GM21529 (cell line): ENCODE measurements around the gene FEZ2.
"Not testable (repeated sequence)": the region's sequence is repeated elsewhere in the genome, so short reads cannot be mapped to it uniquely, and the experiment has no call there.

ENCODE experiments used
- ATAC-seq: cut with Tn5 transposase; IDR thresholded peaks from one replicate; pipeline ENCODE4 v1.9.1; 2021; ENCODE audit not compliant: unreplicated experiment

Gene FEZ2

GRCh38 chr2:36597532-36598377 lies at the start of gene FEZ2:
FEZ2 (minus strand) TSS chr2:36598168; CDS start chr2:36598142, 26 bp downstream.
- peak; percentile 99 for ATAC-seq

GRCh38 chr2:36634981-36635597 lies 37.1 kb upstream of the FEZ2 start:
- no peak for ATAC-seq

DNA sequence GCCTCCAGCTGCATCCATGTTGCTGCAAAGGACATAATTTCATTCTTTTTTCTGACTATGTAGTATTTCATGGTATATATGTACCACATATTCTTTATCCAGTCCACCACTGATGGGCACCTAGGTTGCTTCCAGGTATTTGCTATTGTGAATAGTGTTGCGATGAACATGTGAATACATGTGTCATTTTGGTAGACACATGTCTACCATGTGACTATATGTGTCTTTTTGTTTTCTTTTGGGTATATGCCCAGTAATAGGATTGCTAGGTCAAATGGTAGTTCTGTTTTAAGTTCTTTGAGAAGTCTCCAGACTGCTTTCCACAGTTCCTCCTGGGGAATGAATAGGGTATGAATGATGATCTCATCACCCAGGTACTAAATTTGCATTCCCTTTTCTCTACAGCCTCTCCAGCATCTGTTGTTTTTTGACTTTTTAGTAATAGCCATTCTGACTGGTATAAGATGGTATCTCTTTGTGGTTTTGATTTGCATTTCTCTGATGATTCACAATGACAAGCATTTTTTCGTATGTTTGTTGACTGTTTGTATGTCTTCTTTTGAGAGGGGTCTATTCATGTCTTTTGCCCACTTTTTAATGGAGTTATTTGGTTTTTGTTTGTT lies 35.6 kb upstream of the FEZ2 start:
- no peak for ATAC-seq

DNA sequence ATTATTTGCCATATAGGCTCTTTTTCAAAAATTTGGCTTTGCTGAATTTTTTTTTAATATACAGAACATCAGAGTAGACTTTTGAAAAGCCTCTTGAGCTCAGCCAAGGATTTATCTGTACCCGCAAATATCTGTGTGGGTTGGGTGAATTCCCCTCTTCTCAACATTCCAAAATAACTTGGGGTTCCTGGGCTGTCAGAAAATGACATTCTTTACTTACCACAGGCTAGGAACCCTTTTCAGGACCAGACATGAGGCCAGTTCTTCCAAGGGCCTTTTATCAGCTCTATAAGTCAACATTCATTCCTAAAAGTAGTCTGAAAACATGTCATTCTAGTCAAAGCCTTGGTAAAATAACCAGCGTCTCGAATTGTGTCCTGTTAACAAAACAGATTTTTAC lies 28.8 kb upstream of the FEZ2 start:
- no peak for ATAC-seq

DNA sequence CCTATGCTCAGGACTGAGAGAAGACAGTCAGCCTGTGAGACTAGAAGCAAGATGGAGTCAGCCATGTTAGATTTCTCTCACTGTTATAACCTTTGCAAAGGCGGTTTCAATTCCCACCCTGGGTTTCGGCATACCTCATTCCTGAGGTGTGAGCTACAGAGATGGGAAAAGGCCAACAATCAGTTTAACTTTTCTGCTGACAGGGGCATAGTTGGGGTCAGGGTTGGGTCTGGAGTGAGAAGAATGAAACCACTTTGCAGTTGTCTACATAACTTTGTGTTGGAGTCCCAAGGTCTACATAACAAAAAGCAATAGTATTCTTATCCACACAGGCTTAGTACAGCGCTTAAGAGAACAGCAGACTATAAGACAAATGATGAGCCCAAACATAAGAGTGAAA lies 28.1 kb upstream of the FEZ2 start:
- no peak for ATAC-seq

- ATAC-seq, result no peak
Observed at GRCh38 chr2:36625304-36625703, 27.3 kb upstream of the FEZ2 start.

DNA sequence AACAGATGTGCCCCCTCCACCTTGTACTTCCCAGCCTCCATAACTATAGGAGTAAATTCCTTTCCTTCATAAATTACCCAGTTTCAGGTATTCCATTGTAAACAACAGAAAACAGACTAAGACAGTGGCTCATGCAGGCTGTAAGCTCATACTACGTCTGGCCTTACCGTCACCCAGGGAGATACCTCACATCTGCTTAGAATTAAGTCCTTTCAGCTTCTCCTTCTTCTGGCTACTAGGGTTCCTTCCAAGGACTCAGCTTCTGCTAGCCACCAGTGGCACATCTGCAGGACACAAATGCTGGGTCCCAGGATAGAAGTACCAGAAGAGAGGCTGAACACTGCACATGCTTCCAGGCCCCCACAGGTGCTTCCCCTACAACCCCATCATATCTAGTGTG lies 22.4 kb upstream of the FEZ2 start:
- ATAC-seq, result no peak

GRCh38 chr2:36618381-36618780 lies 20.4 kb upstream of the FEZ2 start:
- ATAC-seq, result peak; percentile 99

DNA sequence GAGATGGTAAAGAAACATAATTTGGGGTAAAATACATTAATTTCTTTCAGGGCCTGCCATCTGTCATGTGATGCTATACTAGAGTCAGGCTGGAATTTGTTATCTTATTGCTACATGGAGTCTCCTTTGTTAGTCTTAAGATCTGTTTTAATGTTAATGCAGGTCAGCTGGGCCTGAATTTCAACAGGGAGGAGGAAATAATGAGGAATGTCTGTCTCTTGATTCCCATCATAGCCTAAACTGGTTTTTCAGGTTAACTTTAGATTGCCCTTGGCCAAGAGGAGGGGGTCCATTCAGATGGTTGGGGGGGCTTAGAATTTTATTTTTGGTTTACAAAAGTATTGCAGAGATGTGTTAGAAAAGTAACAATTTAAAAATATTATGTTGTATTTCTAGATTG lies 19.0 kb upstream of the FEZ2 start:
- no peak for ATAC-seq

DNA sequence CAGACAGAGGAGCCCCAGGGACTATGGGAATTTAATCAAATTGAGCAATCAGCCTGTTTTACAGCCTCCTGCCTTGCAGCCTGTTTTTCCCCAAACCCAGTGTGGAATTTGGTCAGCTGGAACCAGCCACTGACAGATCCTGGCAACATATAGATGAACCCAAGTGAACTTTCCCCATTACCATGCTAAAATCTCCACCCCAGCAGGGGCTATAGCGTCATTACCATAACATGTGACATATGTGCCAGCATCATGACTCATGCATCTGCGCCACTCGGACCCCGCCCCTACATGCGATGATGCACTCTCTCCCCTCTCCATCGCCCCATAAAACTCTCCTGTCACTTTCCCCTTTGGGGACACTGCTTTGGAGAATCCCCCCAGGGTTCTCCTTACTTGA lies 17.3 kb upstream of the FEZ2 start:
- ATAC-seq, result no peak

GRCh38 chr2:36613801-36614200 lies 15.8 kb upstream of the FEZ2 start:
- no peak for ATAC-seq

DNA sequence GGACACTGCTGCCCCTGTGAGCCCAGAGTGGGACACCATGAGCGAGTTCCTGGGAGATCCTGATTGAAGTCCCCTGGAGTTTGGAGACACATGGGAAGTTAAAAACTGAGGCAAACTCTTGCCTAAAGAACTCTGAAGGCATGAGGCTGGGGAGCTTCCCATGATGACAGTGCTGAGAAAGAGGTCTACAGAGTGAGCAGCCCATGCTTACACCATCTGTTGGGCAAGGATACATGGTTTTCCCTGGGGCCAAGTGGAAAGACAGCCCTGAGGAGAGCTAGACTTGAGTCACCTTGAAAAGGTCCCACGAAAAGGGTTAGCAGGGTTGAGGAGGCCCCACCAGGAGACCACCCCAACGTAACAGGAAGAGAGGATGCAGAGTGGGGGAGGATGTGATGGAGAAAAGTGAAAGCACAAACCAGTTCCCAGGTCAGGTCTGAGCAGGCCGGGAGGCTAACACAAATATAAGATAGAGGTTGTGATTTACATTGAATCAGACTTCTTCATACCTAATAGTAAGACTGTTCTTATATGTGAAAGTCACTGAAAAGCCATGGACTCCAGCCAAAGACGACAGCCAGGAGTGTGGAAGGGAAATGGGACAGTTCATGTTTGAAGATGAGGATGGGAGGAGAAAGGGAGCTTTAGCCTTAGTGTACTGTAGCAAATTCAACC lies 13.5 kb upstream of the FEZ2 start:
- no peak for ATAC-seq

DNA sequence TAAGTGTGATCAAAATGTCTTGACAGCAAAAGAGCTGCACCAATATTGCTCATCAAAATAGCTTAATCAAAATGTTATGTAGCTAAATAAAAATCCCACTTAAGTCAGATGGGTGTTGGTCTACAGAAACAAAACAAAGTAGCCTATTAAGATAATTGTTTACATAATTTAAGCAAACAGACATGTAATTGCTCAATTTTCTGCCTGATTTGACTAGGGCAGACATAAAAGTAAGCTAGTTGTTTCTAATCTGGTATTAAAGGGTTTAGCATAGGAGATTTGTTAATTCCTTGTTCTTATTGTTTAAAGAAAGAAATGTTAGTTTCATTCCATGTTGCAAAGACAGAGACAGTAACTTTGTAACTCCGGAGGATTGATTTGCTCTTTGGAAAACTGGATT lies 11.5 kb upstream of the FEZ2 start:
- ATAC-seq, result no peak

DNA sequence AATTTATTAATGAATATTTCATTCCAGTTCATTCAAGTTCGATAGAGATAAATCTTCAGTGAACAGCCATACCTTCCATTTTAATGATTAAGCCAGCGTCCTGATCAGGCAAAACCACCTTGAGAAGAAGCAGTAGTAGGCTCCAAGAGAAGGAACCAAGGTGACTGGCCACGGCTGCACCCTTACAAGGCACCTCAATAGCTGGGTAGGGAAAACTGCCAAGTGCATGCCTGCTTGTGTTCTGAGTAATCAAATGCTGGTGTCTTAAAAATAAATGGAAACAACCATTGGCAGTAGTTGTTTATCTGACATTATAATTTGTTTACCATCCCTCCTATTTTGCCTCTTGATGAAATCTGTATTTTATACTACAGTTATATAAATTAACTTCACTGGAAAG lies 10.0 kb upstream of the FEZ2 start:
- no peak for ATAC-seq

GRCh38 chr2:36606925-36607324 lies 9.0 kb upstream of the FEZ2 start:
- ATAC-seq, result no peak

DNA sequence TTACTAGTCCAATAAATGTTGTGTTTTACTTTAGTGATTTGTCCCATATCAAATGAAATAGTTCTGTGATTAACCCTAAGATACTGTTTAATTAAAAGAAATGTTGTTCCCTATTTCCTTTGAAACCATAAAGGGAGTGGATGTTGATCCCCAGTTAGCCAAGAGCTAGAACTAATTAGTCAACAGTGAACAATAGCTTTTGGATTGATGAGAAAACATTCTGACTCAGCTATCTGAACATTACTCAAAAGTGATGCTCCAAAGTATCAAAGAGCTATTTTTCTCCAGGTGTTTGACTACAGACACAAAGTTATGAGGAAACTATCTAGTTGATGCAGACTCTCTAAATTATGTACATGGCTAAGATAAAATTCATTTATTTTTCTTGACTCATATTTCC lies 7.3 kb upstream of the FEZ2 start:
- no peak for ATAC-seq

- not testable (repeated sequence) for ATAC-seq
Observed at GRCh38 chr2:36603629-36604028, 5.7 kb upstream of the FEZ2 start.

DNA sequence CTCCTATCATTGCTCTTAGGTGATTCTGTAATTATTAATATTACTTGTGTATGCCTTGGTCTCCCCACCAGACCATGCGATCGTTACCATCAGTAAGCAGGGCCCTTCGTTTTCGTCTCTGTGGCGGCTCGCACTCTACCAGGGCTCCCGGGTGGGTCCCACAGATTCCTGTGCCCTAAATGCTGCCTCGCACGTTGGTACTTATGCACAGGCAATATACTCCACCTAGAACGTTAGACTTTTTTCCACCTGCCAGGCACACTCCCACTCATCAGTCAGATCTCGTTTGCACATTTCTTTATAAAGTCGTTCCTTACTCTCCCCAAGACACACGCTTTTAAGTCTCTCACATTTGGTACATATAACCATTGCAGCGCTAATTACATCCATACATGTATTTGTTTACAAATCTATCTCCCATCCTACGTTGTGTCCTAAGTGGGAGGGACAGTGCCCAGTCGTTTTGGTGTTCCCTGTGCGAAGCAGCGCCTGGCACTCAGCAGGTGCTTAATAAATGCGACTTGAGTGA lies 901 bp downstream of the FEZ2 start:
- no peak for ATAC-seq

GRCh38 chr2:36596397-36596796 lies 1.6 kb downstream of the FEZ2 start:
- ATAC-seq, result no peak

GRCh38 chr2:36594849-36595248 lies 3.1 kb downstream of the FEZ2 start:
- ATAC-seq, result no peak

- no peak for ATAC-seq
Observed at GRCh38 chr2:36589230-36589630, 8.7 kb downstream of the FEZ2 start.
